ENCODE results near the gene SMARCC1.
"Not testable (repeated sequence)": the region's sequence is repeated elsewhere in the genome, so short reads cannot be mapped to it uniquely, and the experiment has no call there.

SMARCC1 gene

DNA sequence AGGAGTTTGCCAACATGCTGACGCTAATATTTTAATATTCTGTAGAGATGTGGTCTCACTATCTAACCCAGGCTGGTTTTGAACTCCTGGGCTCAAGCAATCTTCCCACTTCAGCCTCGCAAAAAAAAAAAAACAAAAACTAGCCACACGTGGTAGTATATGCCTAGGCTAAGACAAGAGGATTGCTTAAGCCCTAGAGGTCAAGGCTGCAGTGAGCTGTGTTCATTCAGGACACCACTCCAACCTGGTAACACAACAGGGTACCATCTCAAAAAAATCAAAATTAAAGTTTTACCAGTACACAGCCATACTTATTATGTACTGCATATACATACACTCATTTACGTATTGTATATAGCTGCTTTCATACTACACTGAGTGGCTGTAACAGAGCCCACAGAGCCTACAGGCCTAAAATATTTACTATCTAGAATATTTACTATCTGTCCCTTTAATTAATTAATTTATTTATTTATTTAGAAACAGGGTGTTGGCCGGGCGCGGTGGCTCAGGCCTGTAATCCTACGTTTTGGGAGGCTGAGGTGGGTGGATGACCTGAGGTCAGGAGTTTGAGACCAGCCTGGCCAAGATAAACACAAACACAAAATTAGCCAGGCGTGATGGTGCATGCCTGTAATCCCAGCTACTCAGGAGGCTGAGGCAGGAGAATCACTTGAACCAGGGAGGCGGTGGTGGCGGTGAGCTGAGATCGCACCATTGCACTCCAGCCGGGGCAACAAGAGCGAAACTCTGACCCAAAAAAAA, 23.2 kb downstream of the SMARCC1 start:
- H3K9me3 ChIP-seq (ENCODE audit: severe bottlenecking), result no peaks in the 10 kb centered on the region
- DNase-seq (ENCODE audit: low spot score), result no peak
- no peaks in the 10 kb centered on the region for H3K27me3 ChIP-seq (ENCODE audit: insufficient read depth, poor library complexity, severe bottlenecking)
- H3K4me3 ChIP-seq (ENCODE audit: severe bottlenecking), result no peak overlapping the region
- no peak for TF ChIP-seq CTCF (IDR thresholded peaks at IDR 0.05; ENCODE audit: poor library complexity, severe bottlenecking)
- H3K4me1 ChIP-seq (ENCODE audit: insufficient read depth, poor library complexity, severe bottlenecking), result peaks cover 3% of the 10 kb centered on the region
- no peak for ATAC-seq (ENCODE audit: low read depth)
- peaks cover 43% of the 10 kb centered on the region for H3K36me3 ChIP-seq (ENCODE audit: low read depth)
- no peak overlapping the region for H3K27ac ChIP-seq (ENCODE audit: poor library complexity, severe bottlenecking)

- Histone ChIP-seq H3K4me3 (ENCODE audit: severe bottlenecking) (no peak overlapping the region), H3K36me3 (ENCODE audit: low read depth) (peaks cover 26% of the 10 kb centered on the region), H3K4me1 (ENCODE audit: insufficient read depth, poor library complexity, severe bottlenecking) (no peaks in the 10 kb centered on the region), H3K27ac (ENCODE audit: poor library complexity, severe bottlenecking) (no peak overlapping the region), H3K9me3 (ENCODE audit: severe bottlenecking) (no peaks in the 10 kb centered on the region), H3K27me3 (ENCODE audit: insufficient read depth, poor library complexity, severe bottlenecking) (no peaks in the 10 kb centered on the region)
- DNase-seq (ENCODE audit: low spot score), result no peak
- ATAC-seq (ENCODE audit: low read depth), result no peak
- TF ChIP-seq CTCF (IDR thresholded peaks at IDR 0.05; ENCODE audit: poor library complexity, severe bottlenecking), result no peak
Measured at GRCh38 chr3:47752716-47753115, 29.0 kb downstream of the SMARCC1 start.

- not testable (repeated sequence) for H3K27me3 ChIP-seq (ENCODE audit: insufficient read depth, poor library complexity, severe bottlenecking); H3K27ac ChIP-seq (ENCODE audit: poor library complexity, severe bottlenecking); H3K4me3 ChIP-seq (ENCODE audit: severe bottlenecking); ATAC-seq (ENCODE audit: low read depth); H3K9me3 ChIP-seq (ENCODE audit: severe bottlenecking); H3K4me1 ChIP-seq (ENCODE audit: insufficient read depth, poor library complexity, severe bottlenecking); DNase-seq (ENCODE audit: low spot score)
- peaks cover 22% of the 10 kb centered on the region for H3K36me3 ChIP-seq (ENCODE audit: low read depth)
Measured at GRCh38 chr3:47750811-47751354, 30.8 kb downstream of the SMARCC1 start.

- Histone ChIP-seq H3K4me3 (ENCODE audit: severe bottlenecking) (no peak overlapping the region), H3K9me3 (ENCODE audit: severe bottlenecking) (no peaks in the 10 kb centered on the region), H3K36me3 (ENCODE audit: low read depth) (peaks cover 47% of the 10 kb centered on the region), H3K4me1 (ENCODE audit: insufficient read depth, poor library complexity, severe bottlenecking) (no peaks in the 10 kb centered on the region), H3K27ac (ENCODE audit: poor library complexity, severe bottlenecking) (no peak overlapping the region), H3K27me3 (ENCODE audit: insufficient read depth, poor library complexity, severe bottlenecking) (no peaks in the 10 kb centered on the region)
- no peak for ATAC-seq (ENCODE audit: low read depth)
- TF ChIP-seq CTCF (IDR thresholded peaks at IDR 0.05; ENCODE audit: poor library complexity, severe bottlenecking), result no peak
- no peak for DNase-seq (ENCODE audit: low spot score)
Measured at GRCh38 chr3:47747558-47747957, 34.1 kb downstream of the SMARCC1 start.

DNA sequence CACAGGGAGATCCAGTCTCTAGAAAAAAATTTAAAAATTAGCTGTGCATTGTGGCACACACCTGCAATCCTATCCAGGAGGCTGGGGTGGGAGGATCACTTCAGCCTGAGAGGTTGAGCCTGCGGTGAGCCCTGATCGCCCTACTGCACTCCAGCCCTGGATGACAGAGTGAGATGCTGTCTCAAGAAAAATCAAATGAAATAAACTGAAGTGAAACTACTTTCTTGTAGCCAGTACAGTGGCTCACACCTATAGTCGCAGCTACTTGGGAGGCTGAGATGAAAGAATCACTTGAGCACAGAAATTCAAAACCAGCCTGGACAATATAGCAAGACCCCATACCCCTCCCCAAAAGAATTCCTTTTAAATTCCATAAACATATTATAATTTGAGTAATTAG, 35.4 kb downstream of the SMARCC1 start:
- H3K27ac ChIP-seq (ENCODE audit: poor library complexity, severe bottlenecking), result no peak overlapping the region

More for the DNA sequence above, 35.4 kb downstream of the SMARCC1 start:
- H3K4me3 ChIP-seq (ENCODE audit: severe bottlenecking), result no peak overlapping the region
- no peak for TF ChIP-seq CTCF (IDR thresholded peaks at IDR 0.05; ENCODE audit: poor library complexity, severe bottlenecking)
- ATAC-seq (ENCODE audit: low read depth), result no peak
- H3K27me3 ChIP-seq (ENCODE audit: insufficient read depth, poor library complexity, severe bottlenecking), result no peaks in the 10 kb centered on the region
- H3K4me1 ChIP-seq (ENCODE audit: insufficient read depth, poor library complexity, severe bottlenecking), result no peaks in the 10 kb centered on the region
- no peaks in the 10 kb centered on the region for H3K9me3 ChIP-seq (ENCODE audit: severe bottlenecking)
- no peak for DNase-seq (ENCODE audit: low spot score)
- H3K36me3 ChIP-seq (ENCODE audit: low read depth), result peaks cover 49% of the 10 kb centered on the region

Measured in RWPE2 (cell line).